GM12878 (cell line): Measurements from ENCODE around the gene TCF7L2. TPM values are rescaled to one million over a fixed set of nuclear protein-coding genes. Genes with fewer than 3 reads are reported as not detected.

Source experiments
- ATAC-seq: fragments of 200-7000 bp; cut with Tn5 transposase; 3 replicates; pipeline ENCODE4 v1.9.1; 2020; ENCODE audit warnings: mild to moderate bottlenecking, moderate library complexity
- BruUV-seq: library from RNA; stranded (reverse); fragments of 400-500 nt; replicated peaks from 2 replicates; lab custom pipeline; 2021; lab: Mats Ljungman, UMichigan
- CTCF ChIA-PET: fragments of 300-600 bp; sonication (Branson Sonifier 250); formaldehyde crosslinking; extraction: SDS; loops from one replicate; lab custom pipeline; 2021; ENCODE audit warnings: inconsistent platforms; lab: Yijun Ruan, JAX
- POLR2A ChIA-PET: fragments of 350-600 bp; formaldehyde crosslinking; extraction: SDS; loops from one replicate; lab custom pipeline; 2021; ENCODE audit warnings: inconsistent platforms; lab: Charles Lee
- RAD21 ChIA-PET: fragments of 300-600 bp; sonication (Branson Sonifier 250); formaldehyde crosslinking; loops from one replicate; lab custom pipeline; 2023; ENCODE audit warnings: antibody characterized with exemption; ENCODE audit not compliant: unreplicated experiment; lab: Charles Lee
- SMC1A ChIA-PET: fragments of 300-600 bp; sonication (Branson Sonifier 250); formaldehyde crosslinking; loops from one replicate; lab custom pipeline; 2023; ENCODE audit not compliant: unreplicated experiment, uncharacterized antibody; lab: Charles Lee
- DNase-seq: peaks from one replicate; pipeline ENCODE4 v3.0.0-alpha.2; 2011; ENCODE audit warnings: low read depth, low spot score
- FAIRE-seq: peaks from 3 replicates; lab custom pipeline; 2011; peaks lifted over from hg19 to GRCh38; lab: Jason Lieb, UNC
- H2AFZ ChIP-seq: 2 replicates; pipeline ENCODE4 v1.6.0; 2011; ENCODE audit warnings: low read depth, low read length, control low read depth; ENCODE audit not compliant: control insufficient read depth
- H3K27ac ChIP-seq: 2 replicates; pipeline ENCODE4 v1.5.1; 2011; ENCODE audit warnings: control low read depth; ENCODE audit not compliant: control insufficient read depth, insufficient read depth
- H3K27me3 ChIP-seq, 2 experiments: replicated peaks in 1 of 2; 2 replicates each; pipeline versions ENCODE4 v1.6.0 to v1.6.1; 2011; ENCODE audit warnings: low read length in 1 of 2; ENCODE audit not compliant: control insufficient read depth in 2 of 2, insufficient read depth in 2 of 2
- H3K36me3 ChIP-seq, 2 experiments: 2 replicates each; pipeline ENCODE4 v1.5.1; 2011; ENCODE audit warnings: low read length in 1 of 2; ENCODE audit not compliant: control insufficient read depth in 2 of 2, insufficient read depth in 2 of 2
- H3K4me1 ChIP-seq: 2 replicates; pipeline ENCODE4 v1.6.1; 2011; ENCODE audit warnings: mild to moderate bottlenecking, low read length, moderate library complexity, mixed read lengths; ENCODE audit not compliant: control insufficient read depth, insufficient read depth
- H3K4me2 ChIP-seq: 2 replicates; pipeline ENCODE4 v1.6.0; 2011; ENCODE audit warnings: control low read depth; ENCODE audit not compliant: control insufficient read depth, insufficient read depth
- H3K4me3 ChIP-seq: fragments of 200-600 bp; sonication (generic); 2 replicates; pipeline ENCODE4 v1.5.1; 2016
- H3K79me2 ChIP-seq: 2 replicates; pipeline ENCODE4 v1.6.0; 2011; ENCODE audit warnings: low read length; ENCODE audit not compliant: control insufficient read depth, insufficient read depth
- H3K9ac ChIP-seq: 2 replicates; pipeline ENCODE4 v1.8.0; 2011; ENCODE audit warnings: low read length, control low read depth, mixed read lengths; ENCODE audit not compliant: control insufficient read depth, insufficient read depth
- H3K9me3 ChIP-seq: replicated peaks from 3 replicates; pipeline ENCODE4 v1.5.1; 2011; ENCODE audit warnings: mild to moderate bottlenecking, low read length; ENCODE audit not compliant: control insufficient read depth, insufficient read depth
- H4K20me1 ChIP-seq: 2 replicates; pipeline ENCODE4 v1.6.0; 2011; ENCODE audit not compliant: control insufficient read depth, insufficient read depth
- CBX3 ChIP-seq: fragments of 200-600 bp; sonication (generic); IDR thresholded peaks from 2 replicates; pipeline ENCODE4 v1.6.1; 2016; ENCODE audit warnings: low read depth, borderline replicate concordance
- CBX5 ChIP-seq: sonication (generic); IDR thresholded peaks from 2 replicates; pipeline ENCODE4 v1.6.1; 2016; ENCODE audit warnings: low read depth, moderate library complexity, mild to moderate bottlenecking, inconsistent platforms
- CHD1 ChIP-seq: IDR thresholded peaks from 2 replicates; pipeline ENCODE4 v1.6.1; 2012; ENCODE audit warnings: low read depth, low read length, improper control_type of control experiment
- FOS ChIP-seq: IDR thresholded peaks from 3 replicates; pipeline ENCODE4 v1.6.1; 2011; ENCODE audit warnings: borderline replicate concordance; ENCODE audit not compliant: insufficient read length; ENCODE audit errors: extremely low read depth
- HDAC2 ChIP-seq: fragments of 200-600 bp; sonication (generic); IDR thresholded peaks from 2 replicates; pipeline ENCODE4 v1.6.1; 2017
- HDAC6 ChIP-seq: fragments of 200-600 bp; sonication (generic); IDR thresholded peaks from one replicate; pipeline ENCODE4 v1.8.0; 2017; ENCODE audit warnings: antibody characterized with exemption; ENCODE audit not compliant: unreplicated experiment
- MTA3 ChIP-seq: IDR thresholded peaks from 2 replicates; pipeline ENCODE4 v1.6.1; 2012; ENCODE audit warnings: low read length, inconsistent platforms, borderline replicate concordance
- MXI1 ChIP-seq: fragments of 150-350 bp; IDR thresholded peaks from 2 replicates; pipeline ENCODE4 v1.6.1; 2011; ENCODE audit warnings: low read depth, mild to moderate bottlenecking, inconsistent platforms, low read length, improper control_type of control experiment
- NBN ChIP-seq: fragments of 450-650 bp; IDR thresholded peaks from 2 replicates; pipeline ENCODE4 v1.6.1; 2016
- NR2C2 ChIP-seq: IDR thresholded peaks from 2 replicates; pipeline ENCODE4 v1.6.1; 2011; ENCODE audit warnings: borderline replicate concordance, low read depth; ENCODE audit not compliant: control insufficient read depth, insufficient read length
- NRF1 ChIP-seq: conservative IDR thresholded peaks from 2 replicates; pipeline ENCODE4 v1.6.1; 2011; ENCODE audit warnings: mild to moderate bottlenecking, low read depth, low read length, improper control_type of control experiment
- PKNOX1 ChIP-seq: fragments of 450-650 bp; IDR thresholded peaks from 2 replicates; pipeline ENCODE4 v1.6.1; 2016; ENCODE audit warnings: mild to moderate bottlenecking
- RAD51 ChIP-seq: fragments of 450-650 bp; IDR thresholded peaks from 2 replicates; pipeline ENCODE4 v1.6.1; 2016; ENCODE audit warnings: moderate library complexity, mild to moderate bottlenecking, inconsistent platforms
- YY1 ChIP-seq: IDR thresholded peaks from 2 replicates; pipeline ENCODE4 v1.6.1; 2011; ENCODE audit warnings: low read depth, mild to moderate bottlenecking, low read length
- ZNF207 ChIP-seq: fragments of 450-650 bp; IDR thresholded peaks from 2 replicates; pipeline ENCODE4 v1.6.1; 2014; ENCODE audit warnings: antibody characterized with exemption, mild to moderate bottlenecking, borderline replicate concordance
- WGBS: methylation state at CpG from one replicate; pipeline ENCODE4 v1.1.6; 2016; ENCODE audit warnings: low lambda C conversion rate; ENCODE audit not compliant: insufficient replicate concordance, insufficient coverage; ENCODE audit errors: missing lambda C conversion rate; 5-methylcytosine and 5-hydroxymethylcytosine counted together
- in situ Hi-C: fragments of 300-500 bp; cut with MboI; formaldehyde crosslinking; loops from 9 replicates; pipeline ENCODE4 v1.14.3; 2018; ENCODE audit warnings: mixed read lengths
- intact Hi-C: fragments of 100-400 bp; cut with micrococcal nuclease; formaldehyde crosslinking; loops from one replicate; pipeline ENCODE4 v1.14.2; 2022; ENCODE audit not compliant: unreplicated experiment
- polyA plus RNA-seq, 11 experiments: library from polyadenylated mRNA; depleted of rRNA in 4 of 11; unstranded in 6 of 11; stranded (reverse) in 5 of 11; fragments of >200 nt; fragmentation: Nextera tagmentation in 4 of 11; fragmentation: Illumina TruSeq in 1 of 11; extraction: Ambion mirVana in 4 of 11; extraction: Trizol in 1 of 11; gene quantifications; 1 replicate in 1 of 11; 2 replicates in 10 of 11; pipeline versions ENCODE4 v1.2.1 to v1.2.3, GENCODE V29; 2011 to 2016; ENCODE audit warnings: inconsistent platforms in 2 of 11, missing spikeins in 2 of 11, low read depth in 1 of 11
- total RNA-seq, 4 experiments: library from RNA; depleted of rRNA in 3 of 4; stranded (reverse); fragments of >200 nt in 3 of 4; fragmentation: Illumina TruSeq in 1 of 4; extraction: Trizol in 1 of 4; gene quantifications; 2 replicates each; pipeline versions ENCODE4 v1.2.1 to v1.2.3, GENCODE V29; 2013 to 2021
- TF ChIP-seq, protein P1 (sequence below): fragments of 450-650 bp; IDR thresholded peaks from 2 replicates; pipeline ENCODE4 v1.6.1; 2017; ENCODE audit warnings: borderline replicate concordance
- TF ChIP-seq, protein P2 (sequence below): fragments of 450-650 bp; IDR thresholded peaks from 2 replicates; pipeline ENCODE4 v1.6.1; 2017; ENCODE audit warnings: mild to moderate bottlenecking, moderate library complexity

Gene TCF7L2
- total and polyA plus RNA-seq, 10 of the 15 experiments (the other 5 are each of a cell fraction or from before 2014, with no cell fraction given): 0.02 to 1.1 (median 0.35) TPM; not detected in 4

DNA sequence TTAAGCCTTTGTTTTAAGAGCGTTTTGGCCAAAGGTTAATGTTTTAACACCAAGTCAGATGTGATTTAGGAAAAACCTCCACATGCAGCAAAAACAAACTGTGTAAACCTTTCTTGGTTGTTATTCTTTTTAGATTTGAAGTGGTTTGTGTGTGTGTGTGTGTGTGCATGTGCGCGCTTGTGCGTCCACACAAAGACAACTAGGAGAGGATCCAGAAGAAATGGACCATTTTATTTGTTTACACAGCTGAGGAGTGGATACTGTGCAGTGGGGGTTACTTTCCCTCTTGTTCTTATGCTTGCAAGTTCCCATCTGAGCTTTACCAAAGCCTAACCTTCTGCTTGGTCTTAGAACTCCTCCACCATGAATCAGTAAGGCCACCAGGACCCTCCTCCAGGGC lies 20.0 kb downstream of the TCF7L2 start:
- Histone ChIP-seq H3K79me2 (no peaks in the 10 kb centered on the region), H2AFZ (no peak overlapping the region), H3K4me2 (no peak overlapping the region), H3K27me3 (0 out of 4 replicates have a peak, but pooled peaks cover under 1 to 2% of the 10 kb centered on the region in 2 experiments), H3K9ac (no peak overlapping the region), H3K9me3 (no peaks in the 10 kb centered on the region), H3K4me1 (no peaks in the 10 kb centered on the region), H4K20me1 (no peaks in the 10 kb centered on the region), H3K27ac (no peak overlapping the region), H3K36me3 (no peaks in the 10 kb centered on the region), H3K4me3 (no peak overlapping the region)
- ATAC-seq (no peak), DNase-seq (no peak), FAIRE-seq (no peak)
- ChIA-PET SMC1A (no interaction called here), POLR2A (no interaction called here), RAD21 (no interaction called here), CTCF (no interaction called here)
- TF ChIP-seq CBX3: no peak
- no peak for TF ChIP-seq PKNOX1
- TF ChIP-seq YY1: no peak
- no peak for TF ChIP-seq NRF1
- TF ChIP-seq RAD51: no peak
- TF ChIP-seq CBX5: no peak
- TF ChIP-seq CHD1: no peak
- no peak for TF ChIP-seq NR2C2
- TF ChIP-seq MTA3: no peak
- TF ChIP-seq FOS: no peak
- TF ChIP-seq MXI1: no peak
- TF ChIP-seq, protein P1, sequence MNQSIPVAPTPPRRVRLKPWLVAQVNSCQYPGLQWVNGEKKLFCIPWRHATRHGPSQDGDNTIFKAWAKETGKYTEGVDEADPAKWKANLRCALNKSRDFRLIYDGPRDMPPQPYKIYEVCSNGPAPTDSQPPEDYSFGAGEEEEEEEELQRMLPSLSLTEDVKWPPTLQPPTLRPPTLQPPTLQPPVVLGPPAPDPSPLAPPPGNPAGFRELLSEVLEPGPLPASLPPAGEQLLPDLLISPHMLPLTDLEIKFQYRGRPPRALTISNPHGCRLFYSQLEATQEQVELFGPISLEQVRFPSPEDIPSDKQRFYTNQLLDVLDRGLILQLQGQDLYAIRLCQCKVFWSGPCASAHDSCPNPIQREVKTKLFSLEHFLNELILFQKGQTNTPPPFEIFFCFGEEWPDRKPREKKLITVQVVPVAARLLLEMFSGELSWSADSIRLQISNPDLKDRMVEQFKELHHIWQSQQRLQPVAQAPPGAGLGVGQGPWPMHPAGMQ: no peak
- no peak for TF ChIP-seq HDAC2
- TF ChIP-seq, protein P2, sequence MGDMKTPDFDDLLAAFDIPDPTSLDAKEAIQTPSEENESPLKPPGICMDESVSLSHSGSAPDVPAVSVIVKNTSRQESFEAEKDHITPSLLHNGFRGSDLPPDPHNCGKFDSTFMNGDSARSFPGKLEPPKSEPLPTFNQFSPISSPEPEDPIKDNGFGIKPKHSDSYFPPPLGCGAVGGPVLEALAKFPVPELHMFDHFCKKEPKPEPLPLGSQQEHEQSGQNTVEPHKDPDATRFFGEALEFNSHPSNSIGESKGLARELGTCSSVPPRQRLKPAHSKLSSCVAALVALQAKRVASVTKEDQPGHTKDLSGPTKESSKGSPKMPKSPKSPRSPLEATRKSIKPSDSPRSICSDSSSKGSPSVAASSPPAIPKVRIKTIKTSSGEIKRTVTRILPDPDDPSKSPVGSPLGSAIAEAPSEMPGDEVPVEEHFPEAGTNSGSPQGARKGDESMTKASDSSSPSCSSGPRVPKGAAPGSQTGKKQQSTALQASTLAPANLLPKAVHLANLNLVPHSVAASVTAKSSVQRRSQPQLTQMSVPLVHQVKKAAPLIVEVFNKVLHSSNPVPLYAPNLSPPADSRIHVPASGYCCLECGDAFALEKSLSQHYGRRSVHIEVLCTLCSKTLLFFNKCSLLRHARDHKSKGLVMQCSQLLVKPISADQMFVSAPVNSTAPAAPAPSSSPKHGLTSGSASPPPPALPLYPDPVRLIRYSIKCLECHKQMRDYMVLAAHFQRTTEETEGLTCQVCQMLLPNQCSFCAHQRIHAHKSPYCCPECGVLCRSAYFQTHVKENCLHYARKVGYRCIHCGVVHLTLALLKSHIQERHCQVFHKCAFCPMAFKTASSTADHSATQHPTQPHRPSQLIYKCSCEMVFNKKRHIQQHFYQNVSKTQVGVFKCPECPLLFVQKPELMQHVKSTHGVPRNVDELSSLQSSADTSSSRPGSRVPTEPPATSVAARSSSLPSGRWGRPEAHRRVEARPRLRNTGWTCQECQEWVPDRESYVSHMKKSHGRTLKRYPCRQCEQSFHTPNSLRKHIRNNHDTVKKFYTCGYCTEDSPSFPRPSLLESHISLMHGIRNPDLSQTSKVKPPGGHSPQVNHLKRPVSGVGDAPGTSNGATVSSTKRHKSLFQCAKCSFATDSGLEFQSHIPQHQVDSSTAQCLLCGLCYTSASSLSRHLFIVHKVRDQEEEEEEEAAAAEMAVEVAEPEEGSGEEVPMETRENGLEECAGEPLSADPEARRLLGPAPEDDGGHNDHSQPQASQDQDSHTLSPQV: no peak
- no peak for TF ChIP-seq NBN
- TF ChIP-seq ZNF207: no peak
- no peak for TF ChIP-seq HDAC6
- BruUV-seq: no TSS peak
- in situ Hi-C loops: no loop called here
- 83% methylated on average over 4 of the region's 4 CpGs for WGBS
- intact Hi-C loops: no loop called here
